PC-3 (cell line): ENCODE measurements around the gene CRHR2.

Experiments
- EZH2phosphoT487 ChIP-seq: fragments of 300-600 bp; sonication (generic); IDR thresholded peaks from 2 replicates; pipeline ENCODE4 v1.6.1; 2018; ENCODE audit warnings: mild to moderate bottlenecking, antibody characterized with exemption, low read length, borderline replicate concordance
- TF ChIP-seq, protein P1 (sequence below): fragments of 300-600 bp; sonication (generic); conservative IDR thresholded peaks from 2 replicates; pipeline ENCODE4 v1.5.1; 2017; ENCODE audit warnings: antibody characterized with exemption, low read depth, mild to moderate bottlenecking, low read length

DNA sequence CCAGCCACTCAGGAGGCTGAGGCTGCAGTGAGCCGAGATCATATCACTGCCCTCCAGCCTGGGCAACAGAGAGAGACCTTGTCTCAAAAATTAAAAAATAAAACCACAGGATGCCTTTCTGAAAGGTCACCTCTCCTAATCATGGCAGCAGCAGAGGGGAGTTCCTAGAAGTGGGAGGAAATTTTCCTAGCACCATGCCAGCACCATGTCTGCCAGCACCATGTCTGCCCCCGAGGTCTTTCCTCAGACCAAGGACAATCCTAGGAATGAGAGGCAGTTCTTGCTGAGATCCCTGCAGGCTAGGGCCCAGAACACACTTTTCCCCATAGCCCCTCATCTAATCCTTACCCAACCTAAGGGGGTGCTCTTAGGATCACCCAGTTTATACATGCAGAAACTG, 47.4 kb upstream of the CRHR2 start:
- TF ChIP-seq, protein P1, sequence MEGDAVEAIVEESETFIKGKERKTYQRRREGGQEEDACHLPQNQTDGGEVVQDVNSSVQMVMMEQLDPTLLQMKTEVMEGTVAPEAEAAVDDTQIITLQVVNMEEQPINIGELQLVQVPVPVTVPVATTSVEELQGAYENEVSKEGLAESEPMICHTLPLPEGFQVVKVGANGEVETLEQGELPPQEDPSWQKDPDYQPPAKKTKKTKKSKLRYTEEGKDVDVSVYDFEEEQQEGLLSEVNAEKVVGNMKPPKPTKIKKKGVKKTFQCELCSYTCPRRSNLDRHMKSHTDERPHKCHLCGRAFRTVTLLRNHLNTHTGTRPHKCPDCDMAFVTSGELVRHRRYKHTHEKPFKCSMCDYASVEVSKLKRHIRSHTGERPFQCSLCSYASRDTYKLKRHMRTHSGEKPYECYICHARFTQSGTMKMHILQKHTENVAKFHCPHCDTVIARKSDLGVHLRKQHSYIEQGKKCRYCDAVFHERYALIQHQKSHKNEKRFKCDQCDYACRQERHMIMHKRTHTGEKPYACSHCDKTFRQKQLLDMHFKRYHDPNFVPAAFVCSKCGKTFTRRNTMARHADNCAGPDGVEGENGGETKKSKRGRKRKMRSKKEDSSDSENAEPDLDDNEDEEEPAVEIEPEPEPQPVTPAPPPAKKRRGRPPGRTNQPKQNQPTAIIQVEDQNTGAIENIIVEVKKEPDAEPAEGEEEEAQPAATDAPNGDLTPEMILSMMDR, result no peak
- TF ChIP-seq EZH2phosphoT487, result no peak
